ENCODE data around the gene ZNF622. TPM values are rescaled to one million over a fixed set of nuclear protein-coding genes. Genes with fewer than 3 reads are reported as not detected.
A peak's percentile ranks its signal among the peaks of the same experiment; 100 is the strongest.

Gene ZNF622
- total RNA-seq, 2 experiments from 2014 or later, result 52.5 to 54.1 TPM

DNA sequence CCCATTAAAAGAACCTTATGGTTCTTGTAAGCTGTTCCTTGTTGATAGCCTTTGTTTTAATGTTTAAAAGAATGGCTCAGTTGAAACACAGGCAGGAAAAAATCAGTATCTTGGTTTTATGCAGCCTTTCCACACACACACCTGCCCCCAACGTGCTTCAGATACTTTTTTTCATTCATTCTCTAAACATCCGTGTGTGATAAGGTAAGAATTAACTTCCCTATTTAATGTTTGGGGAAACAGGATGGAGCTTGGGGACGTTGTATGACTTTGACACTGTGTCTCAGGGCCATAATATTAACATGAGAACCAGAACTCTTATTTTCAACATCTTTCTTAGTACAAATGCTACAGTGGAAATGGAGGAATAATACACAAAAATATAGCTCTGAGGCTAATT is 5.8 kb upstream of the ZNF622 start:
- TF ChIP-seq, protein P1, sequence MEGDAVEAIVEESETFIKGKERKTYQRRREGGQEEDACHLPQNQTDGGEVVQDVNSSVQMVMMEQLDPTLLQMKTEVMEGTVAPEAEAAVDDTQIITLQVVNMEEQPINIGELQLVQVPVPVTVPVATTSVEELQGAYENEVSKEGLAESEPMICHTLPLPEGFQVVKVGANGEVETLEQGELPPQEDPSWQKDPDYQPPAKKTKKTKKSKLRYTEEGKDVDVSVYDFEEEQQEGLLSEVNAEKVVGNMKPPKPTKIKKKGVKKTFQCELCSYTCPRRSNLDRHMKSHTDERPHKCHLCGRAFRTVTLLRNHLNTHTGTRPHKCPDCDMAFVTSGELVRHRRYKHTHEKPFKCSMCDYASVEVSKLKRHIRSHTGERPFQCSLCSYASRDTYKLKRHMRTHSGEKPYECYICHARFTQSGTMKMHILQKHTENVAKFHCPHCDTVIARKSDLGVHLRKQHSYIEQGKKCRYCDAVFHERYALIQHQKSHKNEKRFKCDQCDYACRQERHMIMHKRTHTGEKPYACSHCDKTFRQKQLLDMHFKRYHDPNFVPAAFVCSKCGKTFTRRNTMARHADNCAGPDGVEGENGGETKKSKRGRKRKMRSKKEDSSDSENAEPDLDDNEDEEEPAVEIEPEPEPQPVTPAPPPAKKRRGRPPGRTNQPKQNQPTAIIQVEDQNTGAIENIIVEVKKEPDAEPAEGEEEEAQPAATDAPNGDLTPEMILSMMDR (IDR thresholded peaks at IDR 0.05), result no peak
- H3K27me3 ChIP-seq (ENCODE audit: control insufficient read depth in 1 of 2, insufficient read depth in 2 of 2, low read length in 2 of 2), result no peaks in the 10 kb centered on the region
- H3K27ac ChIP-seq (ENCODE audit: low read depth in 1 of 2, low read length in 2 of 2), result no peak overlapping the region
- Mint-ChIP-seq H3K9me3 (no peaks in the 10 kb centered on the region), H3K36me3 (ENCODE audit: low read depth) (peaks cover 32% of the 10 kb centered on the region), H3K4me1 (ENCODE audit: low read depth) (peaks cover 52% of the 10 kb centered on the region), H3K4me3 (no peak overlapping the region), H3K27ac (peak overlapping the region; percentile 95), H3K27me3 (no peaks in the 10 kb centered on the region)
- no peaks in the 10 kb centered on the region for H3K9me3 ChIP-seq (ENCODE audit: control insufficient read depth in 1 of 2, insufficient read depth in 1 of 2, low read length in 2 of 2)
- DNase-seq (no peak), ATAC-seq (ENCODE audit: poor library complexity) (no peak)
- intact Hi-C loops (cut with DNase I, micrococcal nuclease), result no loop called here
- no peak overlapping the region for H3K4me3 ChIP-seq (ENCODE audit: low read length)
- peaks cover 11% of the 10 kb centered on the region for H3K36me3 ChIP-seq (ENCODE audit: insufficient read depth, low read length)
- ChIA-PET CTCF (interaction anchor here (1.1 kb wide), 1 partner anchor 12 kb away, joined by 3 read pairs; no protein-coding TSS in a partner anchor), POLR2A (interaction anchor here (2.0 kb wide), 1 partner anchor 146 kb away, joined by 4 read pairs; the partner anchor contains the start of gene RETREG1)
- peaks cover 13% of the 10 kb centered on the region for H3K4me1 ChIP-seq (ENCODE audit: insufficient read depth, low read length)

DNA sequence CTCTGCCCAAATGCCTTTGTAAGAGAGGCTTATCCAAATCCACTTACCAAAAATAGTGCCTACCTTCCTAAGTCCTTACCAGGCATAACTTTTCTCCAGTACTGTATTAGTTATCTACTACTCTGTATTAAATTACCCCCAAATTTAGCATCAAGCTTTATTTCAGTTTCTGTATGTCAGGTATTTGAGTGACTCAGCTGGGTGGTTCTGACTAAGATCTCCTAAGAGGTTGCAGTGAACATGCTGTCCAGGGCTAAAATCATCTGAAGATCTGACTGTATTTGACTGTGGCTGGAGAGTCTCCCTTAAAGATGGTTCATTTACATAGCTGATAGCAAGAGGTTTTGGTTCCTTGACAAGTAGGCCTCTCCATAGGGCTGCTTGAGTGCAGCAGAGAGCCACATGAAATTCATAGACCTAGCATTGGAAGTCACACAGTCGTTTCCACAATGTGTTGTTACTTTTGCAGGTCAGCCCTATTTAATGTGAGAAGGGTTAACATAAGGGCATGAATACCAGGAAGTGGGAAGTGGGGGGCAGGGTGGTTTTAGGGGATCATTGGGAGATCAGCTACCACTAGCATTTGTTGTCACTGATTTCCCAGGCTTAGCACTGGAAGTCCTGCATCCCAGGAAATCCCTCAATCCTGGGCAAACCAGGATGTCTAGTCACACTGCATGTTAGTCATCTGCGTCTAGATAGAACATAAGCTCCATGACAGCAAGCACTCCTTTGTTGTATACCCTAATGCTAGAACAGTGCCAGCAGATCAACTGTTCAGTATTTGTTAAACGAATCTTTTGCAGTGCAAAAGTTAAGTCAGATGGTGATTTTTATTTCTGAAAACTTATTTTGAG is 2.0 kb upstream of the ZNF622 start:
- ChIA-PET CTCF (interaction anchor here (1.0 kb wide), 1 partner anchor 11 kb away, joined by 3 read pairs; no protein-coding TSS in a partner anchor), POLR2A (interaction anchor here (1.0 to 1.3 kb wide), 3 partner anchors 12 to 199 kb away, joined by 3 to 4 read pairs (median 3); no protein-coding TSS in a partner anchor)
- Mint-ChIP-seq H3K27ac (peak overlapping the region; percentile 95), H3K36me3 (ENCODE audit: low read depth) (peaks cover 46% of the 10 kb centered on the region), H3K9me3 (no peaks in the 10 kb centered on the region), H3K4me1 (ENCODE audit: low read depth) (peaks cover 89% of the 10 kb centered on the region), H3K27me3 (no peaks in the 10 kb centered on the region), H3K4me3 (peak overlapping the region; percentile 98)
- Histone ChIP-seq H3K4me1 (ENCODE audit: insufficient read depth, low read length) (peaks cover 37% of the 10 kb centered on the region), H3K4me3 (ENCODE audit: low read length) (no peak overlapping the region), H3K27ac (ENCODE audit: low read depth in 1 of 2, low read length in 2 of 2) (no peak overlapping the region), H3K27me3 (ENCODE audit: control insufficient read depth in 1 of 2, insufficient read depth in 2 of 2, low read length in 2 of 2) (no peaks in the 10 kb centered on the region), H3K9me3 (ENCODE audit: control insufficient read depth in 1 of 2, insufficient read depth in 1 of 2, low read length in 2 of 2) (no peaks in the 10 kb centered on the region), H3K36me3 (ENCODE audit: insufficient read depth, low read length) (peaks cover 11% of the 10 kb centered on the region)
- TF ChIP-seq, protein P1 (IDR thresholded peaks at IDR 0.05), result no peak
- intact Hi-C loops (cut with DNase I, micrococcal nuclease), result loop anchor here (5.0 to 10.0 kb wide), 2 partner anchors 150 to 1883 kb away; partner anchors contain the start of genes RETREG1 (in 2 of the 2) and OTULINL (in 1 of the 2)
- DNase-seq, result peak in 2 of 14 experiments; percentile 9 to 25
- ATAC-seq (ENCODE audit: poor library complexity), result no peak

DNA sequence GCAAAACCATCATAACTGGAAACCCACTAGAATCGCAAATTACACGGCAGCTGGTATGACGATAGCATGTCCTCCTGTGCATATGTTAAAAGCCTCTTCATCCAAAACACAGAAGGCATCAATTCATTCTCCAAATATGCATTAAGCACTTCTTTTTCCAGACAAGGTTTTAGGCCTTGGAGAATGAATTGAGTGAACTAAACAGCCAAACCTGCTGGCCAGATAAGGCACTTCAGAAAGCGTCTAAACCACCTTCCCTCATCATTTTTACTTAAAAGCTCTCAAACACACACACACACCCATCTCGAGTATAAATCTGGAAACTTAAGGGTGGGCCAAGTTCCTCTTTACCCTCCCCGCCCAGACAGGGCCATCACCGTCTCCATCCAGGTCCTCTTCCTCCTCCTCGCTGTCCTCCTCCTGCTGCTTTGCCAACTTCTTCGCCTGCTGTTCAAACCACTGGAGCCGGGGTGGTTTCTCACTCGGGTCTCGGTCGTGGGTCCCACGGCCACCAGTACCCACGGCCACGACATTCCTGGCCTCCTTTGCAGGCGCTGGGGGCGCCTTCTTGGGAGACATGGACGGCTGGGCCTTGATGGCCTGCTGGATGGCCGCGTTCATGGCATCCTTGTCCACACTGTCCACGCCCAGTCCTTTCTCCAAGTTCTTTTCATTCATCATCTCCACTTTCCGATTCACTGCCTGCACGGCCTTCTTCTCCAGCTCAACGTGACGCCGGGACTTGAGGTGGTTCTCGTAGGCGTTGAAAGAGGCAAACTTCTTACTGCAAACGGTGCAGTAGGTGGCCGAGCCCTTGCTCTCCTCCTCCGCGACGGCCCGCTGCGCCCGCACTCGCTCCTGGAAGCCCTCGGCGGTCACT is 696 bp downstream of the ZNF622 start:
- DNase-seq (peak in 2 of 14 experiments; percentile 4 to 24), ATAC-seq (ENCODE audit: poor library complexity) (no peak)
- peaks cover 98% of the 10 kb centered on the region for H3K4me1 Mint-ChIP-seq (ENCODE audit: low read depth)
- H3K9me3 ChIP-seq (ENCODE audit: control insufficient read depth in 1 of 2, insufficient read depth in 1 of 2, low read length in 2 of 2), result no peaks in the 10 kb centered on the region
- peaks cover 37% of the 10 kb centered on the region for H3K36me3 ChIP-seq (ENCODE audit: insufficient read depth, low read length)
- peak overlapping the region; percentile 63 to 79 for H3K27ac ChIP-seq (ENCODE audit: low read depth in 1 of 2, low read length in 2 of 2)
- peak overlapping the region; percentile 82 for H3K4me3 ChIP-seq (ENCODE audit: low read length)
- peaks cover 73% of the 10 kb centered on the region for H3K36me3 Mint-ChIP-seq (ENCODE audit: low read depth)
- peaks cover 56% of the 10 kb centered on the region for H3K4me1 ChIP-seq (ENCODE audit: insufficient read depth, low read length)
- CTCF ChIA-PET, result interaction anchor here (1.3 to 1.8 kb wide), 2 partner anchors 8 to 9 kb away, joined by 4 to 9 read pairs; no protein-coding TSS in a partner anchor
- peak overlapping the region; percentile 98 for H3K4me3 Mint-ChIP-seq
- peak overlapping the region; percentile 95 for H3K27ac Mint-ChIP-seq
- intact Hi-C loops (cut with DNase I, micrococcal nuclease), result loop anchor here (1.0 to 10.0 kb wide), 3 partner anchors 9 to 1880 kb away; partner anchors contain the start of genes RETREG1 (in 2 of the 2) and OTULINL (in 1 of the 2)
- H3K9me3 Mint-ChIP-seq, result no peaks in the 10 kb centered on the region
- H3K27me3 Mint-ChIP-seq, result no peaks in the 10 kb centered on the region
- no peaks in the 10 kb centered on the region for H3K27me3 ChIP-seq (ENCODE audit: control insufficient read depth in 1 of 2, insufficient read depth in 2 of 2, low read length in 2 of 2)
- POLR2A ChIA-PET, result interaction anchor here (1.4 kb wide), 1 partner anchor 152 kb away, joined by 3 read pairs; no protein-coding TSS in a partner anchor
- TF ChIP-seq, protein P1 (IDR thresholded peaks at IDR 0.05), result no peak

All from CD4-positive, alpha-beta T cell (primary cell).